ENCODE measurements around the gene XRCC5.

DNA sequence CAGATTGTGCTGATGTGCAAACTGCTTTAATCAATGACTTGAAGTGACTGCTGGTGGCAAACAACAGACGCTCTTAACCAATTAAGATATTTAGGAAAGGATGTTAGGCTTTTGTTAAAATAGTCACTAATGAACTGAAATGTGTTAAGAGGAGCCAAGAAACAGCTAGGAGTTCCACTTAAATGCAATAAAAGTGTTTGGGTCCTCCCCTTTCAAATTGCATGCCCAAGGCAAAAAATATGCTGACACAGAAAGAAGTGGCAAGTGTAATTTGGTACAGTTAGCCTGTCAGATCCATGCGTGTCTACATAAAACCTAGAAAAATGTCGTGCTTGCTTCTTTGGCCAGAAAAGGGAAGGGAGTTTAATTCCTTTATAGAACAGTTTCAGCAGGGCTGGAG lies 61.9 kb downstream of the XRCC5 start:
- TF ChIP-seq CTCF (conservative IDR thresholded peaks at IDR 0.05; ENCODE audit: low read depth, low read length) (no peak), EZH2 (IDR thresholded peaks at IDR 0.05; ENCODE audit: low read length, unreplicated experiment) (no peak)

Data from PC-3 (cell line).